ENCODE measurements around the gene BAHCC1. TPM values are rescaled to one million over a fixed set of nuclear protein-coding genes. Genes with fewer than 3 reads are reported as not detected.

BAHCC1 gene
- total RNA-seq, 1 donor from 2014 or later: 74.3 TPM

GRCh38 chr17:81373536-81374160 lies 21.6 kb upstream of the BAHCC1 start:
- peaks cover 4% of the 10 kb centered on the region for H3K4me1 Mint-ChIP-seq (ENCODE audit: unreplicated experiment)
- no peak for DNase-seq (ENCODE audit: extremely low spot score, unreplicated experiment)
- TF ChIP-seq CTCF (conservative IDR thresholded peaks at IDR 0.05): no peak

GRCh38 chr17:81374890-81375289 lies 20.4 kb upstream of the BAHCC1 start:
- TF ChIP-seq CTCF (conservative IDR thresholded peaks at IDR 0.05): no peak
- Mint-ChIP-seq H3K27me3 (no peaks in the 10 kb centered on the region), H3K27ac (no peak overlapping the region), H3K36me3 (no peaks in the 10 kb centered on the region), H3K4me1 (ENCODE audit: unreplicated experiment) (peaks cover 4% of the 10 kb centered on the region), H3K4me3 (no peak overlapping the region), H3K9me3 (no peaks in the 10 kb centered on the region)
- no peak for DNase-seq (ENCODE audit: extremely low spot score, unreplicated experiment)

More at GRCh38 chr17:81373536-81374160, 21.6 kb upstream of the BAHCC1 start:
- Mint-ChIP-seq H3K9me3 (no peaks in the 10 kb centered on the region), H3K27ac (no peak overlapping the region), H3K27me3 (no peaks in the 10 kb centered on the region), H3K36me3 (no peaks in the 10 kb centered on the region), H3K4me3 (no peak overlapping the region)

GRCh38 chr17:81376946-81377714 lies 18.1 kb upstream of the BAHCC1 start:
- H3K27me3 Mint-ChIP-seq: no peaks in the 10 kb centered on the region
- peaks cover 4% of the 10 kb centered on the region for H3K4me1 Mint-ChIP-seq (ENCODE audit: unreplicated experiment)
- no peak overlapping the region for H3K27ac Mint-ChIP-seq
- no peaks in the 10 kb centered on the region for H3K9me3 Mint-ChIP-seq
- no peaks in the 10 kb centered on the region for H3K36me3 Mint-ChIP-seq
- DNase-seq (ENCODE audit: extremely low spot score, unreplicated experiment): no peak
- H3K4me3 Mint-ChIP-seq: no peak overlapping the region
- TF ChIP-seq CTCF (conservative IDR thresholded peaks at IDR 0.05): no peak

GRCh38 chr17:81378941-81379511 lies 16.2 kb upstream of the BAHCC1 start:
- Mint-ChIP-seq H3K36me3 (no peaks in the 10 kb centered on the region), H3K27ac (no peak overlapping the region), H3K4me1 (ENCODE audit: unreplicated experiment) (no peaks in the 10 kb centered on the region), H3K27me3 (no peaks in the 10 kb centered on the region), H3K4me3 (no peak overlapping the region), H3K9me3 (no peaks in the 10 kb centered on the region)
- no peak for DNase-seq (ENCODE audit: extremely low spot score, unreplicated experiment)
- TF ChIP-seq CTCF (conservative IDR thresholded peaks at IDR 0.05): no peak

GRCh38 chr17:81379523-81379942 lies 15.7 kb upstream of the BAHCC1 start:
- TF ChIP-seq CTCF (conservative IDR thresholded peaks at IDR 0.05): no peak
- Mint-ChIP-seq H3K4me1 (ENCODE audit: unreplicated experiment) (no peaks in the 10 kb centered on the region), H3K27ac (no peak overlapping the region), H3K4me3 (no peak overlapping the region), H3K27me3 (no peaks in the 10 kb centered on the region), H3K9me3 (no peaks in the 10 kb centered on the region), H3K36me3 (no peaks in the 10 kb centered on the region)
- DNase-seq (ENCODE audit: extremely low spot score, unreplicated experiment): no peak
